ENCODE results near the gene PTPRD.
A peak's percentile ranks its signal among the peaks of the same experiment; 100 is the strongest.

PTPRD gene

GRCh38 chr9:8643464-8643863 is 1969.3 kb downstream of the PTPRD start:
- no peak for DNase-seq (ENCODE audit: low read depth)
- TF ChIP-seq CTCF (IDR thresholded peaks at IDR 0.05; ENCODE audit: insufficient read depth, low read depth, low read length, missing control alignments) = no peak
- H3K4me3 ChIP-seq (ENCODE audit: low read length) = no peak overlapping the region

- no peak for TF ChIP-seq CTCF (IDR thresholded peaks at IDR 0.05; ENCODE audit: insufficient read depth, low read depth, low read length, missing control alignments)
- H3K4me3 ChIP-seq (ENCODE audit: low read length) = no peak overlapping the region
- no peak for DNase-seq (ENCODE audit: low read depth)
These were observed 1972.0 kb downstream of the PTPRD start for GRCh38 chr9:8640761-8641160.

- no peak for DNase-seq (ENCODE audit: low read depth)
- TF ChIP-seq CTCF (IDR thresholded peaks at IDR 0.05; ENCODE audit: insufficient read depth, low read depth, low read length, missing control alignments) = no peak
- H3K4me3 ChIP-seq (ENCODE audit: low read length) = no peak overlapping the region
These were observed 1975.2 kb downstream of the PTPRD start for GRCh38 chr9:8637626-8638025.

GRCh38 chr9:8633784-8634183 is 1979.0 kb downstream of the PTPRD start:
- no peak for DNase-seq (ENCODE audit: low read depth)
- TF ChIP-seq CTCF (IDR thresholded peaks at IDR 0.05; ENCODE audit: insufficient read depth, low read depth, low read length, missing control alignments) = no peak
- no peak overlapping the region for H3K4me3 ChIP-seq (ENCODE audit: low read length)

GRCh38 chr9:8632493-8632892 is 1980.3 kb downstream of the PTPRD start:
- no peak for TF ChIP-seq CTCF (IDR thresholded peaks at IDR 0.05; ENCODE audit: insufficient read depth, low read depth, low read length, missing control alignments)
- no peak overlapping the region for H3K4me3 ChIP-seq (ENCODE audit: low read length)
- no peak for DNase-seq (ENCODE audit: low read depth)

GRCh38 chr9:8628791-8629190 is 1984.0 kb downstream of the PTPRD start:
- no peak overlapping the region for H3K4me3 ChIP-seq (ENCODE audit: low read length)
- TF ChIP-seq CTCF (IDR thresholded peaks at IDR 0.05; ENCODE audit: insufficient read depth, low read depth, low read length, missing control alignments) = no peak
- no peak for DNase-seq (ENCODE audit: low read depth)

GRCh38 chr9:8627976-8628679 is 1984.7 kb downstream of the PTPRD start:
- H3K4me3 ChIP-seq (ENCODE audit: low read length) = no peak overlapping the region
- DNase-seq (ENCODE audit: low read depth) = peak; percentile 93
- TF ChIP-seq CTCF (IDR thresholded peaks at IDR 0.05; ENCODE audit: insufficient read depth, low read depth, low read length, missing control alignments) = no peak

Measured in epithelial cell of esophagus (primary cell).